Activated CD4-positive, alpha-beta T cell treated with anti-CD3 and anti-CD28 coated beads, Interleukin-2, amount 10 ng/mL, durations not matched to agents 7 days and 5 days (primary cell): Measurements from ENCODE around the gene MAGEF1. TPM values are rescaled to one million over a fixed set of nuclear protein-coding genes. Genes with fewer than 3 reads are reported as not detected.
A peak's percentile ranks its signal among the peaks of the same experiment; 100 is the strongest.

Experiments
- CTCF ChIA-PET: fragments of 350-600 bp; sonication (Branson Sonifier 250); formaldehyde crosslinking; loops from one replicate; lab custom pipeline; 2021; ENCODE audit warnings: antibody characterized with exemption; lab: Charles Lee
- POLR2A ChIA-PET: fragments of 350-600 bp; sonication (Branson Sonifier 250); formaldehyde crosslinking; loops from one replicate; lab custom pipeline; 2021; ENCODE audit warnings: antibody characterized with exemption; lab: Charles Lee
- DNase-seq: peaks from one replicate; pipeline ENCODE4 v3.0.0-alpha.2; 2020
- H3K27ac Mint-ChIP-seq: one replicate; pipeline ENCODE4 v1.8.0; 2021; ENCODE audit warnings: mild to moderate bottlenecking, moderate library complexity, mixed read lengths
- H3K27me3 Mint-ChIP-seq: one replicate; pipeline ENCODE4 v1.8.0; 2021; ENCODE audit warnings: mixed read lengths
- H3K36me3 Mint-ChIP-seq: one replicate; pipeline ENCODE4 v1.8.0; 2021; ENCODE audit warnings: low read depth, mixed read lengths
- H3K4me1 Mint-ChIP-seq: one replicate; pipeline ENCODE4 v1.8.0; 2021; ENCODE audit warnings: mixed read lengths
- H3K4me3 Mint-ChIP-seq: one replicate; pipeline ENCODE4 v1.8.0; 2021; ENCODE audit warnings: mild to moderate bottlenecking, moderate library complexity, mixed read lengths
- H3K9me3 Mint-ChIP-seq: one replicate; pipeline ENCODE4 v1.8.0; 2021; ENCODE audit warnings: mixed read lengths
- total RNA-seq, 2 experiments: library from RNA; stranded (reverse); gene quantifications; one replicate each; pipeline ENCODE4 v1.2.3, GENCODE V29; 2021

MAGEF1 gene
- total RNA-seq, 2 experiments from 2014 or later = 5.0 to 6.1 TPM

GRCh38 chr3:184712248-184713039 lies 580 bp upstream of the MAGEF1 start:
- H3K9me3 Mint-ChIP-seq = peaks cover 7% of the 10 kb centered on the region
- H3K27ac Mint-ChIP-seq = peak overlapping the region; percentile 81
- H3K4me3 Mint-ChIP-seq = peak overlapping the region; percentile 77
- H3K27me3 Mint-ChIP-seq = peaks cover 20% of the 10 kb centered on the region
- peaks cover 27% of the 10 kb centered on the region for H3K4me1 Mint-ChIP-seq
- CTCF ChIA-PET = interaction anchor here (0.9 kb wide), 1 partner anchor 39 kb away, joined by 3 read pairs; no protein-coding TSS in a partner anchor
- peaks cover 17% of the 10 kb centered on the region for H3K36me3 Mint-ChIP-seq
- POLR2A ChIA-PET = no interaction called here
- no peak for DNase-seq

GRCh38 chr3:184710870-184711492 lies 883 bp downstream of the MAGEF1 start:
- peak overlapping the region; percentile 81 for H3K27ac Mint-ChIP-seq
- POLR2A ChIA-PET = no interaction called here
- CTCF ChIA-PET = interaction anchor here (1.7 to 2.0 kb wide), 2 partner anchors 9 to 150 kb away, joined by 4 to 7 read pairs; partner anchors contain the start of gene EPHB3
- peaks cover 7% of the 10 kb centered on the region for H3K9me3 Mint-ChIP-seq
- peaks cover 20% of the 10 kb centered on the region for H3K27me3 Mint-ChIP-seq
- peak; percentile 57 for DNase-seq
- peaks cover 18% of the 10 kb centered on the region for H3K36me3 Mint-ChIP-seq
- H3K4me3 Mint-ChIP-seq = peak overlapping the region; percentile 77
- peaks cover 27% of the 10 kb centered on the region for H3K4me1 Mint-ChIP-seq

GRCh38 chr3:184703657-184704056 lies 8.2 kb downstream of the MAGEF1 start:
- ChIA-PET POLR2A (no interaction called here), CTCF (no interaction called here)
- no peak for DNase-seq
- no peak overlapping the region for H3K4me3 Mint-ChIP-seq
- H3K36me3 Mint-ChIP-seq = peaks cover 5% of the 10 kb centered on the region
- H3K27me3 Mint-ChIP-seq = peaks cover 16% of the 10 kb centered on the region
- peaks cover 9% of the 10 kb centered on the region for H3K9me3 Mint-ChIP-seq
- H3K4me1 Mint-ChIP-seq = no peaks in the 10 kb centered on the region
- H3K27ac Mint-ChIP-seq = no peak overlapping the region

GRCh38 chr3:184700759-184701158 lies 11.1 kb downstream of the MAGEF1 start:
- Mint-ChIP-seq H3K4me1 (no peaks in the 10 kb centered on the region), H3K27me3 (peaks cover 16% of the 10 kb centered on the region), H3K27ac (no peak overlapping the region), H3K4me3 (no peak overlapping the region), H3K36me3 (no peaks in the 10 kb centered on the region), H3K9me3 (peaks cover 5% of the 10 kb centered on the region)
- ChIA-PET CTCF (no interaction called here), POLR2A (no interaction called here)
- no peak for DNase-seq

- CTCF ChIA-PET = no interaction called here
- POLR2A ChIA-PET = no interaction called here
- Mint-ChIP-seq H3K36me3 (no peaks in the 10 kb centered on the region), H3K4me3 (no peak overlapping the region), H3K27ac (no peak overlapping the region), H3K27me3 (peaks cover 16% of the 10 kb centered on the region), H3K9me3 (peaks cover 5% of the 10 kb centered on the region), H3K4me1 (no peaks in the 10 kb centered on the region)
- no peak for DNase-seq
These were observed 14.0 kb downstream of the MAGEF1 start for GRCh38 chr3:184697845-184698244.

- Mint-ChIP-seq H3K27ac (no peak overlapping the region), H3K9me3 (peaks cover 5% of the 10 kb centered on the region), H3K27me3 (peaks cover 16% of the 10 kb centered on the region), H3K4me3 (no peak overlapping the region), H3K4me1 (no peaks in the 10 kb centered on the region), H3K36me3 (no peaks in the 10 kb centered on the region)
- ChIA-PET CTCF (interaction anchor here (0.6 to 1.6 kb wide), 2 partner anchors 8 to 94 kb away, joined by 4 to 6 read pairs; no protein-coding TSS in a partner anchor), POLR2A (no interaction called here)
- DNase-seq = no peak
These were observed 15.2 kb downstream of the MAGEF1 start for GRCh38 chr3:184696697-184697096.

- DNase-seq = no peak
- POLR2A ChIA-PET = no interaction called here
- H3K27ac Mint-ChIP-seq = no peak overlapping the region
- no peaks in the 10 kb centered on the region for H3K36me3 Mint-ChIP-seq
- no peak overlapping the region for H3K4me3 Mint-ChIP-seq
- H3K27me3 Mint-ChIP-seq = peaks cover 10% of the 10 kb centered on the region
- CTCF ChIA-PET = interaction anchor here (1.0 kb wide), 1 partner anchor 75 kb away, joined by 3 read pairs; no protein-coding TSS in a partner anchor
- no peaks in the 10 kb centered on the region for H3K4me1 Mint-ChIP-seq
- H3K9me3 Mint-ChIP-seq = no peaks in the 10 kb centered on the region
These were observed 17.1 kb downstream of the MAGEF1 start for GRCh38 chr3:184694716-184695115.

- Mint-ChIP-seq H3K4me1 (no peaks in the 10 kb centered on the region), H3K27ac (no peak overlapping the region), H3K4me3 (no peak overlapping the region), H3K36me3 (no peaks in the 10 kb centered on the region), H3K27me3 (peaks cover 13% of the 10 kb centered on the region), H3K9me3 (no peaks in the 10 kb centered on the region)
- ChIA-PET CTCF (interaction anchor here (1.0 kb wide), 1 partner anchor 74 kb away, joined by 3 read pairs; no protein-coding TSS in a partner anchor), POLR2A (no interaction called here)
- DNase-seq = no peak
These were observed 17.7 kb downstream of the MAGEF1 start for GRCh38 chr3:184694133-184694665.

- POLR2A ChIA-PET = no interaction called here
- H3K4me3 Mint-ChIP-seq = no peak overlapping the region
- CTCF ChIA-PET = interaction anchor here (0.6 to 1.2 kb wide), 3 partner anchors 25 to 1483 kb away, joined by 3 to 8 read pairs (median 4); no protein-coding TSS in a partner anchor
- no peaks in the 10 kb centered on the region for H3K9me3 Mint-ChIP-seq
- no peaks in the 10 kb centered on the region for H3K4me1 Mint-ChIP-seq
- no peaks in the 10 kb centered on the region for H3K36me3 Mint-ChIP-seq
- no peak overlapping the region for H3K27ac Mint-ChIP-seq
- H3K27me3 Mint-ChIP-seq = peaks cover 20% of the 10 kb centered on the region
- no peak for DNase-seq
These were observed 18.6 kb downstream of the MAGEF1 start for GRCh38 chr3:184693011-184693975.

GRCh38 chr3:184691397-184692231 lies 20.2 kb downstream of the MAGEF1 start:
- Mint-ChIP-seq H3K36me3 (no peaks in the 10 kb centered on the region), H3K9me3 (no peaks in the 10 kb centered on the region), H3K4me3 (no peak overlapping the region), H3K4me1 (no peaks in the 10 kb centered on the region), H3K27me3 (peaks cover 21% of the 10 kb centered on the region), H3K27ac (no peak overlapping the region)
- no peak for DNase-seq
- ChIA-PET CTCF (no interaction called here), POLR2A (no interaction called here)

GRCh38 chr3:184690192-184690883 lies 21.5 kb downstream of the MAGEF1 start:
- Mint-ChIP-seq H3K36me3 (no peaks in the 10 kb centered on the region), H3K4me1 (no peaks in the 10 kb centered on the region), H3K27ac (no peak overlapping the region), H3K27me3 (peaks cover 21% of the 10 kb centered on the region), H3K9me3 (no peaks in the 10 kb centered on the region), H3K4me3 (no peak overlapping the region)
- POLR2A ChIA-PET = no interaction called here
- CTCF ChIA-PET = interaction anchor here (0.6 kb wide), 1 partner anchor 37 kb away, joined by 4 read pairs; no protein-coding TSS in a partner anchor
- no peak for DNase-seq
